ENCODE results near the gene JAK3. TPM values are rescaled to one million over a fixed set of nuclear protein-coding genes. Genes with fewer than 3 reads are reported as not detected.

The JAK3 gene
- total and polyA plus RNA-seq, 7 experiments from 2014 or later = 125 to 296 (median 169) TPM

DNA sequence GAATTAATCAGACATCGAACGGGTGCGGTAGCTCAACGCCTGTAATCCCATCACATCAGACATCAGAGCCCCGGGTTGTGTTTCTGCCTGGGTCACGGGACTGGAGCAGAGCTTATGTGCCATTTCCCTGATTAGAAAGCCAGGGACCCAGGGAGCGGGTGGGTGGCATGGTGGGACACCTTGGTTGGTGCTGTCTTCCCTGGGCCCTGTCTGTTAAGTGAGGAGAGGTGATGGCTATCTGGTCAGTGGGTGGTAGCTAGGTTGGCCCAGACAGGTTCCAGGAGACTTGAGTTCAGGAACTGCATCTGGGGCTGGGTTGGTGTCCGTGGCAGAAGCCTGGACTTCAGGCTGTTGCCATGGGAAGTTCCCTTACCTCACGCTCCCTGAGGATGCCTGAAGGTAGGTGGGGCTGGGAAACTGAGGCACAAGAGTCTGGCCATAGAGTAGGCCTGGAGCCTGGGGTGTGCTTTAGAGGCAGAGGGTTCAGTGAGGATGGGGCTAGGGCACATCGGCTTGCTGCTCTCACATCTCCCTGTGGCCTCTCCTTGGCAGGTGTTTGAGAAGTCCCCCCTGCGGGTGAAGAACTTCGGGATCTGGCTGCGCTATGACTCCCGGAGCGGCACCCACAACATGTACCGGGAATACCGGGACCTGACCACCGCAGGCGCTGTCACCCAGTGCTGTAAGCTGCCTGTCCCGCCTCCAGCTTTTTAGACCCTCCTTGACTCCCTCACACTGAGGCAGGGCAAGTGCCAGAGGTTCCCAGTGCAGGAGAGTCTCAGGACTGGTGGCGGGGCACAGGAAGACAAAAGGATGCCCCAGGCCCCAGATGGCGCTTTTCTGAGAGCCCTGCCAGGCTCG lies 14.0 kb upstream of the JAK3 start:
- peaks cover 0 to 7% (median 0%) of the 10 kb centered on the region in 11 donors for H3K9me3 Mint-ChIP-seq
- peaks cover 0 to 5% (median 0%) of the 10 kb centered on the region in 5 donors for H3K27me3 Mint-ChIP-seq
- DNase-seq = no peak
- no peaks in the 10 kb centered on the region for H3K27me3 ChIP-seq (ENCODE audit: control insufficient read depth in 2 of 2, insufficient read depth in 2 of 2, low read length in 2 of 2)
- no peak overlapping the region for H3K4me3 ChIP-seq (ENCODE audit: low read length)
- no peak for ATAC-seq
- H3K27ac Mint-ChIP-seq = peak overlapping the region; percentile 28 to 99 (median 97)
- ChIA-PET CTCF (interaction anchor here (0.6 to 7.1 kb wide), 5 partner anchors 9 to 463 kb away, joined by 3 to 124 read pairs (median 5); partner anchors contain the start of genes CCDC124 and SLC5A5), POLR2A (interaction anchor here (1.5 to 4.0 kb wide), 3 partner anchors 9 to 70 kb away, joined by 4 to 117 read pairs (median 51); partner anchors contain the start of genes CCDC124 and SLC5A5)
- peak overlapping the region; percentile 95 to 100 (median 98) for H3K4me3 Mint-ChIP-seq
- peaks cover 11 to 42% (median 29%) of the 10 kb centered on the region in 7 donors for H3K4me1 Mint-ChIP-seq
- peaks cover 11 to 56% (median 14%) of the 10 kb centered on the region in 3 experiments for H3K36me3 ChIP-seq (ENCODE audit: control insufficient read depth in 2 of 3, insufficient read depth in 3 of 3, low read length in 3 of 3)
- H3K36me3 Mint-ChIP-seq = peaks cover 0 to 29% (median 10%) of the 10 kb centered on the region in 5 donors
- no peaks in the 10 kb centered on the region for H3K9me3 ChIP-seq (ENCODE audit: control insufficient read depth in 2 of 3, low read length in 3 of 3)
- H3K27ac ChIP-seq (ENCODE audit: low read depth, low read length) = peak overlapping the region; percentile 84
- H3K4me1 ChIP-seq (ENCODE audit: control insufficient read depth in 2 of 2, insufficient read depth in 2 of 2, low read length in 2 of 2) = peaks cover 18 to 19% of the 10 kb centered on the region in 2 donors
- intact Hi-C loops (cut with micrococcal nuclease) = no loop called here

DNA sequence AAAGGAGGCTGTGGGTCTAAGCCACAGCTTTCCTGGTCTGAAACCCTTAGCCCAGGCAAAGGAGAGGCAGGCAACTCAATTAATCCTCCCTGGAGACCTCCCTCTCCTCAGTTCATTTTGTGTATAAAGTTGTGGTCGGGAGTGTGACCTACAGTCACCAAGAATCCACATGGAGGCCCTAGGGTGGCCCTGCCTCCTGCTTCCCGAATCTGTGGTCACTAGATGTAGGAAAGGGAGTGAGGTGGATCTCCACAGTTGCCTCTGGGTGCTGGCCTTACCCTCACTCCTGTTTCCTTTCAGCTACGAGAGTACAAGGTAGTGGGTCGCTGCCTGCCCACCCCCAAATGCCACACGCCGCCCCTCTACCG lies 13.2 kb upstream of the JAK3 start:
- Histone ChIP-seq H3K27ac (ENCODE audit: low read depth, low read length) (peak overlapping the region; percentile 84), H3K4me1 (ENCODE audit: control insufficient read depth in 2 of 2, insufficient read depth in 2 of 2, low read length in 2 of 2) (peaks cover 18 to 19% of the 10 kb centered on the region in 2 donors), H3K9me3 (ENCODE audit: control insufficient read depth in 2 of 3, low read length in 3 of 3) (no peaks in the 10 kb centered on the region), H3K36me3 (ENCODE audit: control insufficient read depth in 2 of 3, insufficient read depth in 3 of 3, low read length in 3 of 3) (peaks cover 11 to 52% (median 14%) of the 10 kb centered on the region in 3 experiments), H3K27me3 (ENCODE audit: control insufficient read depth in 2 of 2, insufficient read depth in 2 of 2, low read length in 2 of 2) (no peaks in the 10 kb centered on the region), H3K4me3 (ENCODE audit: low read length) (peak overlapping the region; percentile 96)
- Mint-ChIP-seq H3K27ac (peak overlapping the region; percentile 28 to 99 (median 98)), H3K9me3 (peaks cover 0 to 7% (median 0%) of the 10 kb centered on the region in 11 donors), H3K27me3 (peaks cover 0 to 5% (median 0%) of the 10 kb centered on the region in 5 donors), H3K4me3 (peak overlapping the region; percentile 95 to 100 (median 98)), H3K36me3 (peaks cover 0 to 28% (median 10%) of the 10 kb centered on the region in 5 donors), H3K4me1 (peaks cover 11 to 42% (median 27%) of the 10 kb centered on the region in 7 donors)
- intact Hi-C loops (cut with micrococcal nuclease) = no loop called here
- ChIA-PET CTCF (interaction anchor here (0.6 to 7.1 kb wide), 5 partner anchors 10 to 135 kb away, joined by 3 to 124 read pairs (median 5); partner anchors contain the start of genes CCDC124 and SLC5A5), POLR2A (interaction anchor here (1.5 to 4.0 kb wide), 5 partner anchors 10 to 140 kb away, joined by 4 to 117 read pairs (median 26); partner anchors contain the start of genes CCDC124 and SLC5A5)
- no peak for DNase-seq
- ATAC-seq = no peak

DNA sequence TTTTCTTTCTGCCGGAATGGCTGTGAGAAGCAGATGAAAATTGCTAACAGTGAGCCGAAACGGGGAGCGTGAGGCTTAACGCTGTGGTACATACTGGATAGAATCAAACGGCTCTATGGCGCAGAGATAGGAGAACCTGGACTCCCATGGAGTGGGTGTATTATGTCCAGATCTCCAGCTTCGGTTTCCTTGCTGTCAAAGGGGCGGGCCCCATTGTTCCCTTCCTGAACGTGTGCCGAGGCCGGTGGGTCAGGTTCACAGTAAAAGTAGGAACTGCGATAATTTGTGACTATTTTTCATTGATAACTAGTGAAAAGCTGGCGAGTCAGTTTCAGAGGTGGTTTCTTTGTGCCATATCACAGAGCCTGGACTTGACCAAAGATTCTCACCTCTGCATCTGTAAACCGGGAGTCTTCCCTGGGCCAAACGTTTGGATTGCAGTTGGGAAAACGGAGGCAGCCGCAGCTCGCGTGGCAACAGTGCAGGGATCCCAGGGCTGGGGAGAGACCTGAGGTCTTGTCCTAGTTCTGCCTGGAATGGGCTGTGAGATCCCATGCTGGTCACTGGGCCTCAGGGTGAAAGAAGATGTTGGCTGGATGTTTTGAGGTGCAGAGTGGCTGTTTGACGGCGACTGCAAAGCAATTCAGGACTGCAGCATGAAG lies 12.7 kb upstream of the JAK3 start:
- peak overlapping the region; percentile 93 to 99 (median 98) for H3K27ac Mint-ChIP-seq
- no peak for DNase-seq
- ChIA-PET POLR2A (interaction anchor here (0.5 to 4.0 kb wide), 13 partner anchors 9 to 392 kb away, joined by 3 to 117 read pairs (median 6); partner anchors contain the start of genes CCDC124, JAK3 and SLC5A5), CTCF (interaction anchor here (1.3 to 7.1 kb wide), 5 partner anchors 11 to 136 kb away, joined by 3 to 124 read pairs (median 5); partner anchors contain the start of genes CCDC124 and SLC5A5)
- peak overlapping the region; percentile 95 to 100 (median 98) for H3K4me3 Mint-ChIP-seq
- intact Hi-C loops (cut with micrococcal nuclease) = no loop called here
- peaks cover 0 to 7% (median 0%) of the 10 kb centered on the region in 11 donors for H3K9me3 Mint-ChIP-seq
- H3K4me1 Mint-ChIP-seq = peaks cover 14 to 45% (median 30%) of the 10 kb centered on the region in 7 donors
- Histone ChIP-seq H3K27ac (ENCODE audit: low read depth, low read length) (peak overlapping the region; percentile 84), H3K27me3 (ENCODE audit: control insufficient read depth in 2 of 2, insufficient read depth in 2 of 2, low read length in 2 of 2) (no peaks in the 10 kb centered on the region), H3K9me3 (ENCODE audit: control insufficient read depth in 2 of 3, low read length in 3 of 3) (no peaks in the 10 kb centered on the region), H3K4me3 (ENCODE audit: low read length) (peak overlapping the region; percentile 96), H3K4me1 (ENCODE audit: control insufficient read depth in 2 of 2, insufficient read depth in 2 of 2, low read length in 2 of 2) (peaks cover 18 to 19% of the 10 kb centered on the region in 2 donors), H3K36me3 (ENCODE audit: control insufficient read depth in 2 of 3, insufficient read depth in 3 of 3, low read length in 3 of 3) (peaks cover 11 to 47% (median 14%) of the 10 kb centered on the region in 3 experiments)
- no peak for ATAC-seq
- peaks cover 0 to 26% (median 10%) of the 10 kb centered on the region in 5 donors for H3K36me3 Mint-ChIP-seq
- peaks cover 0 to 5% (median 0%) of the 10 kb centered on the region in 5 donors for H3K27me3 Mint-ChIP-seq

DNA sequence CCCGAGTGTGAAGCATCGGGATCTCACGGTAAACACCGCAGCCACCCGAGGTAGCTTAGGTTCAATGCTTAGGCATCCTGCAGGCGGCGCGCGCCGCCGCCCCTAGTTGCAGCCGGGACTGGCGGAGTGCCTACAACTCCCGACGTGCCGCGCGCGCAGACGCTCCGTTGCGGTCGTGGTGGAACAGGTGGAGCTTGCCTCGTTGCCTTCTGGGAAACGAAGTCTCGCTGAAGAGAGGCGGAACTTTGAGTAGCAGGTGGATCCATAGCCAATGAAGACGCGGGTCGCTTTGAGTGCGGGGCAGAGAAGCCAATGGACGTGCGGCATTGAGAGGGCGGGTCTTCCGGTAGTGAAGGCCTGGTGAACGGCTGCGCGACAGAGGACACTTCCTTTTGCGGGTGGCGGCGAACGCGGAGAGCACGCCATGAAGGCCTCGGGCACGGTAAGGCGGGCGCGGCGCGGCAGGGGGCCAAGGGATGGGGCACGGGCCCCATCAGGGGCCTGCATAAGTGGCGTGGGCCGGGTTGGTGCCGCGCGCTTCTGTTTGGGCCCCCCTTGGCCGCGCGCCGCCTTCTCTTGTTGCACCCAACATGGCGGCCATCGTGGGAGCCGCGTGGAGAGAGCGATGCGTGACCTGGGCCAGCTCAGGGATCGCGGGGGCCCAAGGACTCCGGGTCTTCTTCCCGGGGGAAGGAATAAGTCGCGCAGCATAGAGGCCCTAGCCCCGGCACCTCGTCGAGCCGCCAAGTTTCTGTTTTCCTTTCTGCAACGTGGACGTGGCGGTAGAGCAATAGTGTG lies 11.9 kb upstream of the JAK3 start, which contains the start of gene RPL18A:
Gene RPL18A (plus strand): TSS at position 378 of the 798 bp plus-strand sequence. CDS start 47 bp downstream, at position 425.
- Mint-ChIP-seq H3K27ac (peak within 1 kb of the TSS; percentile 93 to 99 (median 98)), H3K27me3 (peaks cover 0 to 5% (median 0%) of the 10 kb centered on the region in 5 donors), H3K9me3 (peaks cover 0 to 7% (median 0%) of the 10 kb centered on the region in 11 donors), H3K36me3 (peaks cover 0 to 26% (median 10%) of the 10 kb centered on the region in 5 donors), H3K4me1 (peaks cover 17 to 48% (median 33%) of the 10 kb centered on the region in 7 donors), H3K4me3 (peak within 1 kb of the TSS; percentile 95 to 100 (median 98))
- H3K4me3 ChIP-seq (ENCODE audit: low read length) = peak within 1 kb of the TSS; percentile 96
- ATAC-seq = peak; percentile 97
- peak; percentile 83 to 100 (median 98) for DNase-seq
- H3K27me3 ChIP-seq (ENCODE audit: control insufficient read depth in 2 of 2, insufficient read depth in 2 of 2, low read length in 2 of 2) = no peaks in the 10 kb centered on the region
- peak within 1 kb of the TSS; percentile 84 for H3K27ac ChIP-seq (ENCODE audit: low read depth, low read length)
- ChIA-PET POLR2A (interaction anchor here (0.5 to 4.0 kb wide), 37 partner anchors 8 to 440 kb away, joined by 3 to 117 read pairs (median 4); partner anchors contain the start of genes CCDC124, JAK3, JUND and MAP1S), CTCF (interaction anchor here (0.6 to 7.1 kb wide), 27 partner anchors 10 to 479 kb away, joined by 3 to 124 read pairs (median 4); partner anchors contain the start of genes CCDC124, FCHO1, JAK3 and SLC5A5)
- peaks cover 11 to 40% (median 14%) of the 10 kb centered on the region in 3 experiments for H3K36me3 ChIP-seq (ENCODE audit: control insufficient read depth in 2 of 3, insufficient read depth in 3 of 3, low read length in 3 of 3)
- H3K9me3 ChIP-seq (ENCODE audit: control insufficient read depth in 2 of 3, low read length in 3 of 3) = no peaks in the 10 kb centered on the region
- peaks cover 18 to 19% of the 10 kb centered on the region in 2 donors for H3K4me1 ChIP-seq (ENCODE audit: control insufficient read depth in 2 of 2, insufficient read depth in 2 of 2, low read length in 2 of 2)
- intact Hi-C loops (cut with micrococcal nuclease) = loop anchor here (1.0 to 10.0 kb wide), 16 partner anchors 9 to 440 kb away; partner anchors contain the start of genes MAP1S (in 1 of the 2), PGLS (in 1 of the 2) and SLC27A1 (in 1 of the 2)
